Measurements from ENCODE around the gene CCDC154. TPM values are rescaled to one million over a fixed set of nuclear protein-coding genes. Genes with fewer than 3 reads are reported as not detected.
"Not testable (repeated sequence)": the region's sequence is repeated elsewhere in the genome, so short reads cannot be mapped to it uniquely, and the experiment has no call there.

Gene CCDC154
- total RNA-seq, 1 donor from 2014 or later = 2.0 TPM

DNA sequence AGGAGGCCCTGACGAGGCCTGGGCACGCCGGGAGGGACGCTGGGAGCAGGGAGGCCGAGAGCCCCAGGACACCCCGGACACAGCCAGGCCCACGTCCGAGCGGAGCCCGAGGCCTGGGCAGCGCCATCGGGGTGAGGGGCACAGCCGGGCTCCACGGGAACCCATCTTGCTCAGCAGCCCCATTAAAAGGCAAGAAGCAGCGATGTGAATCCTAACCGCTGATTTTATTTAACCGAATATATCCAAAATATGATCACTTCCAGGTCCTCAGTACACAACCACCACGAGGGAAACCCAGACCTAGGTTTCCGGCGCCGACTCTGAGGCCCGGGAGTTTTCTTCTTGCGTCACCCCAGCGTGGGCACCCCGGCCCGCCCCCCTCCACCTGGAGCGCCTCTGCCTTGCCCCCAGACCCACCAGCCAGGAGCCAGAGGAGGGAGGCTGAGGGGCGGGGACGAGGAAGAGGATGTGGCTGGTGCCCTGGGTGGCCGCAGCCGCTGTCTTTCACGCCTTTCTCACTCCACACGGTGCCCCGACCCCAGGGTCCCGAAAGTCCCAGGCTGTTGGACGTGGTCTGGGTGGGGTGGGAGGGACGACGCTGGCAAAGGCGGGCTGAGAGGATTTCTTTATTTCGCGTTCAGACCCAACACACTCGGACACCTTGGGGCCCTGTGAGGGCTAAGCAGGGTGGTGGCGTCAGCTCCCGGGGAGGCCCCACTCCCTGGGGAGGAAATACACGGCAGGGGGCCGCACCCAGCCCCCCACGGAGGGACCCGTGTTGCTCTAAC lies 568 bp upstream of the CCDC154 start:
- Mint-ChIP-seq H3K27ac (no peak overlapping the region), H3K36me3 (ENCODE audit: low read depth) (no peaks in the 10 kb centered on the region), H3K4me3 (no peak overlapping the region), H3K9me3 (no peaks in the 10 kb centered on the region), H3K4me1 (ENCODE audit: low read depth) (no peaks in the 10 kb centered on the region), H3K27me3 (ENCODE audit: insufficient read depth) (no peaks in the 10 kb centered on the region)
- no peak for DNase-seq (ENCODE audit: low spot score)
- intact Hi-C loops (cut with micrococcal nuclease) = no loop called here

DNA sequence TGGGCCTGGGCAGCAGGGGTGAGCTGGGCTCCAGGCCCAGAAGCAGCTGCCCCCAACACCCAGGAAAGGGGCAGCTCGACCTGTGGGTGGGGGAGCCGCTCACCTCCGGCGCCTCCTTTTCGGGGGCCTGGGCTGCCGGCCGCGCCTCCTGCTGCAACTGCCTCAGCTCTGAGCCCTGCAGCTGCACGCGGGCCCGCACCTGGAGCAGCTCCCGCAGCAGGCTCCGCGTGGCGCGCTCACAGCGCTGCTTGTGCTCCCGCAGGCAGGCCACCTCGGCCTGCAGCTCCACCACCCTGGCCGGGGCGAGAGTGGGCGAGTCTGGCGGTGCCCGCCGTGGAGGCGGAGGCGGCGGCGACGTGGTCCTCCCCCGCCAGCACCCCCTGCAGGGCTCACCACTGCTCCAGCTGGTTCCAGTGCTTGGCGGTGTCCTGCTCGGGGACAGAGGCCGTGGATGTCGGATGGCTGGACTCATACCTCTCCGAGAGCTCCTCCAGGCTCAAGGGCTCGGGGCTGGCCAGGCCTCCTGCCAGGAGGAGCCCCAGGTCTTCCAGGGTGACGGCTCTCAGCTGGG lies 868 bp downstream of the CCDC154 start:
- intact Hi-C loops (cut with micrococcal nuclease) = no loop called here

DNA sequence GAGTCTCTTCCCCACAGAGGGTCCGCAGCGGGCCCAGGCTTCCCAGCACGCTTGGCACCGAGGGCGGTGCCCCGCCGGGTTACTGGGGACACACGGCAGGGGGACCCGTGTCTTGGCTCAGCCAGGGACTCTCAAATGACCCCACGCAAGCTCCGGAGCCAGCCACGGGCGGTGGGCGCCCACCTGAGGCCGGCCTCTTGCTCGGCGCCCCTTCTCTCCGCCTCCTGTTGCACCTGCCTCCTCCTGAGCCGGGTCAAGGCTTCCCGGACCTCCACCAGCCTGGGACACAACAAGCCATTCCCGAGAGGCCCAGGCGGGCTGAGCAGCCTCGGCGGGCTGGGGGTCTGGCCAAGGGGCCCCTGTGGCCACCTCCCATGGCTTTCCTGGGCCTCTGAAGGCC lies 1.7 kb downstream of the CCDC154 start:
- Mint-ChIP-seq H3K4me1 (ENCODE audit: low read depth) (no peaks in the 10 kb centered on the region), H3K27me3 (ENCODE audit: insufficient read depth) (no peaks in the 10 kb centered on the region), H3K36me3 (ENCODE audit: low read depth) (no peaks in the 10 kb centered on the region), H3K27ac (no peak overlapping the region), H3K9me3 (no peaks in the 10 kb centered on the region), H3K4me3 (no peak overlapping the region)
- no peak for DNase-seq (ENCODE audit: low spot score)
- intact Hi-C loops (cut with micrococcal nuclease) = no loop called here

More for the DNA sequence above, 868 bp downstream of the CCDC154 start:
- H3K9me3 Mint-ChIP-seq = no peaks in the 10 kb centered on the region
- H3K4me3 Mint-ChIP-seq = no peak overlapping the region
- DNase-seq (ENCODE audit: low spot score) = no peak
- no peak overlapping the region for H3K27ac Mint-ChIP-seq
- H3K27me3 Mint-ChIP-seq (ENCODE audit: insufficient read depth) = no peaks in the 10 kb centered on the region
- H3K36me3 Mint-ChIP-seq (ENCODE audit: low read depth) = no peaks in the 10 kb centered on the region
- H3K4me1 Mint-ChIP-seq (ENCODE audit: low read depth) = no peaks in the 10 kb centered on the region

DNA sequence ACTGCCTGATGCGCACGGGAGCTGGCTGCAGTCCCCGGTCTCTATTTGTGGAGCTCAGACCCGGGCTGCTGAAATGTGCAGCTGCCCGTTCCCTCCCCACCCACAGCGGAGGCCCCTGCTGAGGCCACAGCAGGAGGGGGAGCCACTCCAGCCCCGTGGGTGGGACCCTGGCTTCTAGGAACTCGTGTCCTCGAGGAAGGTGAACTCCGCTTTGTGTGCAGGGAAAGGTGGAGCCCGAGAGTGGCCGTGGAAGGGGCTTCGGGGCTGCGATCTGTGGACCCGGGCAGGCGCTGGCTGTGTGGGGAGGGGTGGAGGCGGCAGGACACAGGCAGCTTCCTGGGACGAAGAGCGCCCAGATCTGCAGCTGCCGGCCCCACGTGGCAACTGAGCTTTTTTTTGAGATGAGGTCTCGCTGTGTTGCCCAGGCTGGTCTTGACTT lies 2.9 kb downstream of the CCDC154 start:
- Mint-ChIP-seq H3K9me3 (no peaks in the 10 kb centered on the region), H3K36me3 (ENCODE audit: low read depth) (no peaks in the 10 kb centered on the region), H3K4me3 (no peak overlapping the region), H3K27me3 (ENCODE audit: insufficient read depth) (no peaks in the 10 kb centered on the region), H3K4me1 (ENCODE audit: low read depth) (no peaks in the 10 kb centered on the region), H3K27ac (no peak overlapping the region)
- intact Hi-C loops (cut with micrococcal nuclease) = no loop called here
- DNase-seq (ENCODE audit: low spot score) = no peak

DNA sequence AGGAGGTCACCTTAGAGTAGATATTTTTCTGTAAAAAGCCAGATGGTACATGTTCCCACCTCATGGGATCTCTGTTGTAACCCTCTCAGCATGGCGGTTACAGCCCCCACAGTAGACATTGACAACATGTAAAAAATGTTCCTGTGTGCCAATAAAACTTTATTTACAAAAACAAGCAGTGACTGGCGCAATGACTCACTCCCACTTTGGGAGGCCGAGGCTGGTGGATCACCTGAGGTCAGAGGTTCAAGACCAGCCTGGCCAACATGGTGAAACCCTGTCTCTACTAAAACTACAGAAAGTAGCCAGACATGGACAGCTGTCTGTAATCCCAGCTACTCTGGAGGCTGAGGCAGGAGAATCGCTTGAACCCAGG lies 4.7 kb downstream of the CCDC154 start:
- H3K36me3 Mint-ChIP-seq (ENCODE audit: low read depth); H3K27ac Mint-ChIP-seq; H3K4me1 Mint-ChIP-seq (ENCODE audit: low read depth); H3K9me3 Mint-ChIP-seq; H3K4me3 Mint-ChIP-seq; intact Hi-C loops (cut with micrococcal nuclease); H3K27me3 Mint-ChIP-seq (ENCODE audit: insufficient read depth); DNase-seq (ENCODE audit: low spot score): not testable (repeated sequence)

DNA sequence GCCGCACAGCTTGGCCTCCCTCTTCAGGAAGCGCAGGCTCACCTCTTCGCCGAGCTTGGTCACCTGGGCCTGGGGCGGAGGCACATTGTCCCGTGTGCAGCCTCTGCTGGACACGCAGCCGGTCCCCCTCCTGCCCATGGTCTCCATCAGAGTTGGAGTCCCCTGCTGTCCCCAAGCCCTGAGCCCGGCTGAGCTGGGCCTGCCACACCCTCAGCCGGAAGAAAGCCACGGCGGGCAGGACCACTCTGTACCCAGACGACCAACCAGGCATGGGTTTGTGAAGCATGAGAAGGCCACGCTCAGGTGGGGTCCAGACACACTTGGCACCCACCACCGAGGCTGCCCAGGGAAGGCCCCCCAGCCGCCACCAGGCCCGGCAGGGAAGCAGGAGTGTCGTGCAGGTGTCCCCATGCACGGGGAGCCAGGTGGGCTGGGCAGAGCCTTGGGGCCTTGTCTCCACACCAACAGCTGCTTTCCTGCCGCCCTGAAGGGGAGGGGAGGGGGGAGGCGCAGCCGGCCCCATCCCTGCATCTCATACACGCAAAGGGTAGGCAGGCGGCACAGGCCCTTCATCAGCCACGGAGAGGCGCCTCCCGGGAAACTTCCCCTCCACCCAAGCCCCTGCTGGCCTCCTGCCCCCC lies 5.2 kb downstream of the CCDC154 start:
- Mint-ChIP-seq H3K27ac (no peak overlapping the region), H3K9me3 (no peaks in the 10 kb centered on the region), H3K27me3 (ENCODE audit: insufficient read depth) (no peaks in the 10 kb centered on the region), H3K4me1 (ENCODE audit: low read depth) (no peaks in the 10 kb centered on the region), H3K4me3 (no peak overlapping the region), H3K36me3 (ENCODE audit: low read depth) (no peaks in the 10 kb centered on the region)
- no peak for DNase-seq (ENCODE audit: low spot score)
- intact Hi-C loops (cut with micrococcal nuclease) = no loop called here

DNA sequence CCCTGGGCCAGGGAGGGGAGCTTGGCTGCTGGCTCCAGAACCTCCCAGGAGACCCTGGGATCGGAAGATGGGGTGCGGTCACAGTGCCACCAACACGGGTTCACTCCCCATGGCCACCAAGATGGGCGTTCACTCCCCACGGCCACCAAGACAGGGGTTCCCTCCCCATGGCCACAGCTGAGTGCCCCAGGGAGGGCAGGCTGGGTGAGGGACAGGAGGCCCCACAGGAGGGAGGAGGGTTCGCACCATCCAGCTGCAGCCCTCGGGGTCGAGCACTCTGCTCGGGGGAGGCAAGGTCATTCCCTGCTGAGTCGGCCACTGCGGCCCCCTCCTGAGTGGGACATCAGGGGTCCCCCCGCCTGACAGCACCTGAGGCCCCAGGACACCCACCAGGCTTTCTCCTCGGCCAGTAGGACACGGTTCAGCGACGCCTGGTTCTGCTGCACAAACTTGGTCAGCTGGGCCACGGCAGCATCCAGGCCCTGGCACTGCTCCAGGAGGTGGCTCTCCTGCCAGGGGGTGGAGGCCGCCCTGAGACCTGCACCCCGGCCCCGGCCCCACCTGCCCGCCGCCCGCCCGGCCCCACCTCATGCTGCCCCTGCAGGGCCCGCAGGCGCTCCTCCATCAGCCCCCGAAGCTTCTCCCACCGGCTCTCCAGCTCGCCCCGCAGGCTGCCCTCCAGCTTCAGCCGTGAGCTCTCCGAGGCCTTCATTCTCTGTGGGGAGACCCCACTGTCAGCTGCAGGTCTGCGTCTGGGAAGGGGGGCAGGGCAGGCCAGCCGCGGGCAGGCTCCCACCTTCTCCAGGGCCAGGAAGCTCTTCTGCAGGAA lies 5.9 kb downstream of the CCDC154 start:
- Mint-ChIP-seq H3K36me3 (ENCODE audit: low read depth) (no peaks in the 10 kb centered on the region), H3K4me1 (ENCODE audit: low read depth) (no peaks in the 10 kb centered on the region), H3K27ac (no peak overlapping the region), H3K4me3 (no peak overlapping the region), H3K27me3 (ENCODE audit: insufficient read depth) (no peaks in the 10 kb centered on the region), H3K9me3 (no peaks in the 10 kb centered on the region)
- intact Hi-C loops (cut with micrococcal nuclease) = no loop called here
- no peak for DNase-seq (ENCODE audit: low spot score)

DNA sequence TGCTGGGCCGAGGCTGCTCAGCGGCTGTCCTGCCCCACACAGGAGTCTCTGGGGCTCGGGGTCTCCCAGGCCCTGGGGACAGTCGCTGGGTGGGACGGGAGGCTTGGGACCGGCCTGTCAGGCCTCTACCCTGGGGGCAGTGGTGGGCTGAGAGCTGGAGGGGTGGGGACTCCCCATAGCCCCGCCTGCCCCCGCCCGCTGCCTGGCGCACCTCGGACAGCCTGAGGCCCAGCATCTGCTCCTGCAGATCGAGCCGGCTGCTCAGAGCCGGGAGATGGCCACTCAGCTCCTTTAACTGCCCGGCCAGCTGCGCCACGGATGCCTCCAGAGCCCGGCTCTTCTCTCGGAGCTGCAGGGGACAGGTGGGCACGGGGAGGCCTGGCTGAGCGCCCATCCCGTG lies 6.8 kb downstream of the CCDC154 start:
- intact Hi-C loops (cut with micrococcal nuclease) = no loop called here
- Mint-ChIP-seq H3K27me3 (ENCODE audit: insufficient read depth) (no peaks in the 10 kb centered on the region), H3K4me3 (no peak overlapping the region), H3K27ac (no peak overlapping the region), H3K4me1 (ENCODE audit: low read depth) (no peaks in the 10 kb centered on the region), H3K9me3 (no peaks in the 10 kb centered on the region), H3K36me3 (ENCODE audit: low read depth) (no peaks in the 10 kb centered on the region)
- no peak for DNase-seq (ENCODE audit: low spot score)

DNA sequence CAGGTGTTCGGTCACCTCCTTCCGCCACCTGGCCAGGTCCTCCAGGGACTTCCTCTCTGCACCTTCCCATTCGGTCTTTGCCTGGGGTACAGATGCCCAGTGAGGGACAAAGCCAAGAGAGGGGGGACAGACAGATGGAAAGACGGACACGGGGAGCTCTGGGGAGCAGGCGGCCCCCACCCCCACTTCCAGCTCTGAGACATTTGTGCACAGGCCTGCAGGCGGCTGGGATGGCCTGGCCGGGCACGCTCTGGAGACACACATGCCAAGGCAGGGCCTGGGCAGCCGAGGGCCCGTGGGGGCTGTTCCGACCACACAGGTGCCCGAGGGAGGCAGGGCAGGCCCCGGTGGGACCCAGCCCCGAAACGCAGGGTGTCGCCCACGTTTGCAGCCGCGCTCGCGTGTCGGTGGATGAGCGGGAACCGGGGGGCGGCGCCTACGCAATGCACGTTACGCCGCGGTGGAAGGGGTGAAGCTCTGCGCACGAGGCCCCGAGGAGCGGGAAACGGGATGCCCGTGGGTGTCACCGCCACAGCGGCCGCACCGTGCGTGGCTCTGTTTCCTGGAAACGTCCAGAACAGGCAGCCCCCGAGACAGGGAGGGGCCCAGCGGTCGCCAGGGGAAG lies 7.5 kb downstream of the CCDC154 start:
- intact Hi-C loops (cut with micrococcal nuclease) = no loop called here
- DNase-seq (ENCODE audit: low spot score) = no peak
- H3K4me1 Mint-ChIP-seq (ENCODE audit: low read depth) = no peaks in the 10 kb centered on the region

DNA sequence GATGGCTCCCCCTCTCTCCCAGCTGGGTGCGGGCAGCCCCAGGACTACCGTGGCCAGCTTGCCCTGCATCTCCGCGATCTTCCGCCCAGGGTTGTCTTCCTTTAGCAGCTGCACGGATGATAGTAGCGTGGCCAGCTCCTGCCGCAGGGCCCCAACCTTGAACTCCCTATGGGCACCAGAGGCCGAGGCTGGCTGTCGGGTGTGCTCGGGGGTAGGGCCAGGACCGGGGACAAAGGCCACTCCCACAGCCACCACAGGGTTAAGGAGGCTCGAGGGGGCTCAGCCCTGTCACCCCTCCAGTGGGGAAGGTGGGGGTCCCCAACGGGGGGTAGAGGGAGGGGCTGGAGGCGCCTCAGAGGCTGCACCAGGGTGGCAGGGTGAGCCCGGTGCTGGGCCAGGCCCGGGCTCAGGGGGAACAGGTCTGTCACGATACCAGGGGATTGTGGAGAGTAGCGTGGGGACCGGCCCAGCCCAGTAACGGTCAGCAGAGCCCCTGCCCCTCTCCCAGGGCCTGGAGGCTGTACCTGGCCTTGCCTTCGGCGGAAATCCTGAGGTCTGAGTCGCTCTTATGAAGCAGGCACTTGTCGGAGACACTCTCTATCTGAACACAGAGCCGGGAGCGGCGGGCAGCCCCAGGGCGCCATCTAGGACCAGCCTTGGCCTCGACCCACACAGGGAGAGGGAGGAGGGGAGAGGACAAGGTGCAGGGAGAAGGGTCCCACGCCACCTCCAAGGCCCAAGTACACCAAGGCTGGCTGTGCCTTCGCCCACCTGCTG lies 8.2 kb downstream of the CCDC154 start:
- Mint-ChIP-seq H3K4me3 (no peak overlapping the region), H3K27ac (no peak overlapping the region), H3K9me3 (no peaks in the 10 kb centered on the region), H3K4me1 (ENCODE audit: low read depth) (no peaks in the 10 kb centered on the region), H3K36me3 (ENCODE audit: low read depth) (no peaks in the 10 kb centered on the region), H3K27me3 (ENCODE audit: insufficient read depth) (no peaks in the 10 kb centered on the region)
- intact Hi-C loops (cut with micrococcal nuclease) = no loop called here
- DNase-seq (ENCODE audit: low spot score) = no peak

More for the DNA sequence above, 7.5 kb downstream of the CCDC154 start:
- Mint-ChIP-seq H3K36me3 (ENCODE audit: low read depth) (no peaks in the 10 kb centered on the region), H3K4me3 (no peak overlapping the region), H3K27ac (no peak overlapping the region), H3K27me3 (ENCODE audit: insufficient read depth) (no peaks in the 10 kb centered on the region), H3K9me3 (no peaks in the 10 kb centered on the region)

DNA sequence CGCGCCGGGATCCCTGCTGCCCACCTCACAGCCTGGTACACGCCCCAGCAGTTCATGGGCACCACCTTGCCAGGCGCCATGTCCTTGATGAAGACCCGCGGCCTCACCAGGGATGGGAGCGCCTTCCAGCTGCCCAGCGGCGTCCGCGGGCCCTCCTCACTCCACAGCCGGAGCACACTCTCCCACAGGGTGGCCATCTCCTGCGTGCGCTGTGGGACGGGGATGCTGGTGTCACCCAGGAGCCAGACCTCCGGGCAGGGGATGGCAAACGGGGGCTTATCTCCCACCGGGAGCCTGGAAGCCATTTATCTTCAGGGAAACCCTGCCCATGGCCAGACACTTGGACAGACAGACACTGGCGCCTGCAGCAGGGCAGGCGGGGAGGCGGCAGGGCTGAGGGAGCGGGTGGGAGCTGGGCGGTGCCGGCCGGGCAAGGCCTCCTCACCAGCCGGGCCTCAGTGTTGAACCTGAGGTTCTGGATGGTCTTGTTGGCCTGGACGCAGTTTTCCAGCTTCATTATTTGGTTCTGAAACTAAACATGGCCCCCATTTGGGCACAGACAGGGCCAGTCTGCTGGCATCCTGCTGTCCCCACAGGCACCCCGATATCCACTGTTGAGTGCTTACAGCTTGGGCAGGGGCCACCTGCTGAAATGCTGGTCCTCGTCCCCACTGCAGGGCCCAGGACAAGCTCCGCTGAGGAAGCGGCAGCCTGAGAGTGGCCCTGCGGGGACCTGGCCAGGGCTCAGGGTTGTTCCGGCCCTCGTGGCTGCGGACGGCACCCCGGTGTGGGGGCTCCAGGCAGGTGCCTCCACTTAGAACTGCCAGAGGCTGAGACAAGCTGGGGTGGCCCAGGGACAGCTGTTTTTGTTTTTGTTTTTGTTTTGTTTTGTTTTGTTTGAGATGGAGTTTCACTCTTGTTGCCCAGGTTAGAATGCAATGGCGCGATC lies 9.4 kb downstream of the CCDC154 start:
- H3K36me3 Mint-ChIP-seq (ENCODE audit: low read depth) = no peaks in the 10 kb centered on the region
- intact Hi-C loops (cut with micrococcal nuclease) = no loop called here
- H3K27me3 Mint-ChIP-seq (ENCODE audit: insufficient read depth) = no peaks in the 10 kb centered on the region
- H3K27ac Mint-ChIP-seq = no peak overlapping the region
- DNase-seq (ENCODE audit: low spot score) = no peak
- H3K4me1 Mint-ChIP-seq (ENCODE audit: low read depth) = no peaks in the 10 kb centered on the region
- H3K4me3 Mint-ChIP-seq = no peak overlapping the region
- no peaks in the 10 kb centered on the region for H3K9me3 Mint-ChIP-seq

Measured in activated T-helper 1 cell treated with anti-CD3 and anti-CD28 coated beads, Interleukin-12 subunit alpha, Interleukin-12 subunit beta, Interleukin-2, Interleukin-4 antibody, amounts not matched to agents 30 ng/mL and 10 ng/mL and 1 ng/mL, durations not matched to agents 14 hours and 24 hours and 36 hours (primary cell).